Measurements from ENCODE around the gene ADAMTSL2.

Gene ADAMTSL2

GRCh38 chr9:133502112-133502511, 32.4 kb upstream of the ADAMTSL2 start:
- no peak for DNase-seq

GRCh38 chr9:133505186-133505830, 29.2 kb upstream of the ADAMTSL2 start:
- DNase-seq = peak; percentile 7

GRCh38 chr9:133505901-133506652, 28.4 kb upstream of the ADAMTSL2 start:
- DNase-seq = no peak

GRCh38 chr9:133506653-133507038, 27.9 kb upstream of the ADAMTSL2 start:
- DNase-seq = peak; percentile 96

- no peak for DNase-seq
Measured at GRCh38 chr9:133507246-133507965, 27.1 kb upstream of the ADAMTSL2 start.

- DNase-seq = no peak
Measured at GRCh38 chr9:133508046-133508445, 26.5 kb upstream of the ADAMTSL2 start.

GRCh38 chr9:133509179-133510083, 25.1 kb upstream of the ADAMTSL2 start:
- no peak for DNase-seq

GRCh38 chr9:133510926-133511505, 23.5 kb upstream of the ADAMTSL2 start:
- no peak for DNase-seq

- DNase-seq = no peak
Measured at GRCh38 chr9:133511607-133512006, 22.9 kb upstream of the ADAMTSL2 start.

GRCh38 chr9:133512253-133513213, 22.0 kb upstream of the ADAMTSL2 start:
- no peak for DNase-seq

- DNase-seq = no peak
Measured at GRCh38 chr9:133513214-133514100, 21.0 kb upstream of the ADAMTSL2 start.

- DNase-seq = no peak
Measured at GRCh38 chr9:133514460-133515239, 19.9 kb upstream of the ADAMTSL2 start.

GRCh38 chr9:133515240-133515610, 19.3 kb upstream of the ADAMTSL2 start:
- no peak for DNase-seq

- DNase-seq = no peak
Measured at GRCh38 chr9:133515615-133516255, 18.8 kb upstream of the ADAMTSL2 start.

- no peak for DNase-seq
Measured at GRCh38 chr9:133516256-133516960, 18.1 kb upstream of the ADAMTSL2 start.

- no peak for DNase-seq
Measured at GRCh38 chr9:133516961-133517350, 17.5 kb upstream of the ADAMTSL2 start.

GRCh38 chr9:133517711-133518110, 16.8 kb upstream of the ADAMTSL2 start:
- no peak for DNase-seq

- DNase-seq = no peak
Measured at GRCh38 chr9:133518200-133518599, 16.3 kb upstream of the ADAMTSL2 start.
